HepG2 (cell line): ENCODE results near the gene SV2B. TPM values are rescaled to one million over a fixed set of nuclear protein-coding genes. Genes with fewer than 3 reads are reported as not detected.

Experiments used
- ATAC-seq: fragments of 200-7000 bp; cut with Tn5 transposase; 3 replicates; pipeline ENCODE4 v1.9.1; 2020; ENCODE audit warnings: mild to moderate bottlenecking, moderate library complexity
- BruUV-seq: library from RNA; stranded (reverse); fragments of 400-500 nt; replicated peaks from 2 replicates; lab custom pipeline; 2021; lab: Mats Ljungman, UMichigan
- CTCF ChIA-PET: fragments of 300-600 bp; formaldehyde crosslinking; extraction: SDS; loops from one replicate; lab custom pipeline; 2021; ENCODE audit warnings: low total read pairs, inconsistent platforms, low intra/inter-chr PET ratio; lab: Yijun Ruan, JAX
- POLR2A ChIA-PET: fragments of 350-600 bp; sonication (Branson Sonifier 250); formaldehyde crosslinking; loops from one replicate; lab custom pipeline; 2020; ENCODE audit warnings: antibody characterized with exemption, inconsistent platforms; lab: Yijun Ruan, JAX
- DNase-seq: peaks from one replicate; pipeline ENCODE4 v3.0.0-alpha.2; 2015; ENCODE audit warnings: low spot score
- FAIRE-seq: peaks from 3 replicates; lab custom pipeline; 2011; peaks lifted over from hg19 to GRCh38; lab: Jason Lieb, UNC
- H2AFZ ChIP-seq: one replicate; pipeline ENCODE4 v1.6.1; 2011; ENCODE audit warnings: low read length, inconsistent platforms
- H3K27ac ChIP-seq: fragments of 300-600 bp; 3 replicates; pipeline ENCODE4 v1.8.0; 2011; ENCODE audit warnings: mixed run types, mild to moderate bottlenecking, mixed read lengths, low read length, inconsistent platforms; ENCODE audit not compliant: insufficient read depth; ENCODE audit errors: extremely low read length
- H3K27me3 ChIP-seq, 2 experiments: fragments of 200-600 bp in 1 of 2; 2 replicates in 1 of 2; 3 replicates in 1 of 2; pipeline versions ENCODE4 v1.6.0 to v1.8.0; 2011; ENCODE audit warnings: low read length in 2 of 2, mild to moderate bottlenecking in 2 of 2, moderate library complexity in 2 of 2, inconsistent platforms in 1 of 2; ENCODE audit not compliant: insufficient read depth in 2 of 2, control insufficient read depth in 1 of 2
- H3K36me3 ChIP-seq, 2 experiments: fragments of 200-600 bp in 1 of 2; replicated peaks in 1 of 2; 2 replicates in 1 of 2; 3 replicates in 1 of 2; pipeline versions ENCODE4 v1.5.1 to v1.8.0; 2011; ENCODE audit warnings: low read length in 2 of 2, inconsistent platforms in 1 of 2; ENCODE audit not compliant: insufficient read depth in 2 of 2, control insufficient read depth in 1 of 2
- H3K4me1 ChIP-seq: 2 replicates; pipeline ENCODE4 v1.5.1; 2012; ENCODE audit warnings: low read length, inconsistent platforms; ENCODE audit not compliant: insufficient read depth
- H3K4me2 ChIP-seq: 2 replicates; pipeline ENCODE4 v1.6.0; 2011; ENCODE audit warnings: low read depth, low read length, inconsistent platforms
- H3K4me3 ChIP-seq, 3 experiments: fragments of 200-600 bp in 1 of 3; sonication (generic), shearing (Covaris generic) in 1 of 3; replicated peaks in 1 of 3; 2 replicates each; pipeline ENCODE4 v1.5.1; 2011 to 2016; ENCODE audit warnings: low read length in 3 of 3, inconsistent platforms in 2 of 3, low read depth in 2 of 3, mild to moderate bottlenecking in 2 of 3, control low read depth in 1 of 3, mixed read lengths in 1 of 3; ENCODE audit not compliant: insufficient read depth in 1 of 3
- H3K79me2 ChIP-seq: one replicate; pipeline ENCODE4 v1.6.1; 2011; ENCODE audit warnings: low read length, inconsistent platforms; ENCODE audit not compliant: insufficient read depth
- H3K9ac ChIP-seq: 2 replicates; pipeline ENCODE4 v1.6.0; 2011; ENCODE audit warnings: mild to moderate bottlenecking, low read depth, low read length, inconsistent platforms; ENCODE audit not compliant: insufficient read depth
- H3K9me3 ChIP-seq: 2 replicates; pipeline ENCODE4 v1.5.1; 2012; ENCODE audit warnings: mild to moderate bottlenecking, low read length
- H4K20me1 ChIP-seq: 2 replicates; pipeline ENCODE4 v1.6.0; 2011; ENCODE audit warnings: inconsistent platforms, mild to moderate bottlenecking, low read length, moderate library complexity; ENCODE audit not compliant: insufficient read depth
- ELF4 ChIP-seq: sonication (generic); formaldehyde crosslinking; IDR thresholded peaks from 2 replicates; pipeline ENCODE4 v1.5.0; 2020; ENCODE audit warnings: missing genetic modification reagents, mild to moderate bottlenecking, moderate library complexity, borderline replicate concordance
- FOXA3 ChIP-seq: IDR thresholded peaks from 2 replicates; pipeline ENCODE4 v1.6.1; 2016; ENCODE audit warnings: missing genetic modification reagents, missing compliant biosample characterization
- HNF1A ChIP-seq, 2 experiments: sonication (generic) in 1 of 2; formaldehyde crosslinking in 1 of 2; IDR thresholded peaks; 2 replicates each; pipeline versions ENCODE4 v1.4.0 to v1.6.1; 2016 to 2020; ENCODE audit warnings: borderline replicate concordance in 1 of 2, low read depth in 1 of 2, mild to moderate bottlenecking in 1 of 2, missing genetic modification reagents in 1 of 2
- KDM4B ChIP-seq: sonication (generic); formaldehyde crosslinking; IDR thresholded peaks from 2 replicates; pipeline ENCODE4 v1.4.0; 2020; ENCODE audit warnings: missing genetic modification reagents
- KDM6A ChIP-seq: IDR thresholded peaks from 2 replicates; pipeline ENCODE4 v1.6.1; 2016; ENCODE audit warnings: low read depth
- MAZ ChIP-seq, 2 experiments: sonication (generic) in 1 of 2; formaldehyde crosslinking in 1 of 2; IDR thresholded peaks; 2 replicates each; pipeline versions ENCODE4 v1.5.0 to v1.6.1; 2012 to 2020; ENCODE audit warnings: low read depth in 2 of 2, mild to moderate bottlenecking in 2 of 2, borderline replicate concordance in 1 of 2, improper control_type of control experiment in 1 of 2, low read length in 1 of 2, missing genetic modification reagents in 1 of 2, moderate library complexity in 1 of 2
- PHF21A ChIP-seq: sonication (generic); formaldehyde crosslinking; IDR thresholded peaks from 2 replicates; pipeline ENCODE4 v1.5.0; 2020; ENCODE audit warnings: mild to moderate bottlenecking, missing genetic modification reagents
- REL ChIP-seq: sonication (generic); formaldehyde crosslinking; conservative IDR thresholded peaks from 2 replicates; pipeline ENCODE4 v1.8.0; 2022; ENCODE audit warnings: mild to moderate bottlenecking, missing genetic modification reagents, moderate library complexity
- RNF2 ChIP-seq: fragments of 450-650 bp; conservative IDR thresholded peaks from 2 replicates; pipeline ENCODE4 v1.6.1; 2016; ENCODE audit warnings: low read depth
- ZBTB14 ChIP-seq: sonication (generic); formaldehyde crosslinking; IDR thresholded peaks from 2 replicates; pipeline ENCODE4 v1.4.0; 2020; ENCODE audit warnings: missing genetic modification reagents
- ZFP36L2 ChIP-seq: sonication (generic); formaldehyde crosslinking; IDR thresholded peaks from 2 replicates; pipeline ENCODE4 v1.4.0; 2020; ENCODE audit warnings: missing genetic modification reagents
- ZFP62 ChIP-seq: sonication (generic); formaldehyde crosslinking; IDR thresholded peaks from 2 replicates; pipeline ENCODE4 v1.4.0; 2020; ENCODE audit warnings: missing genetic modification reagents
- ZFP82 ChIP-seq: sonication (generic); formaldehyde crosslinking; IDR thresholded peaks from 2 replicates; pipeline ENCODE4 v1.5.1; 2020; ENCODE audit warnings: mild to moderate bottlenecking, missing genetic modification reagents, borderline replicate concordance
- ZFY ChIP-seq: sonication (generic); formaldehyde crosslinking; IDR thresholded peaks from 2 replicates; pipeline ENCODE4 v1.4.0; 2020; ENCODE audit warnings: missing genetic modification reagents
- ZNF180 ChIP-seq: sonication (generic); formaldehyde crosslinking; IDR thresholded peaks from 2 replicates; pipeline ENCODE4 v1.4.0; 2020; ENCODE audit warnings: low read depth, missing genetic modification reagents, borderline replicate concordance
- ZNF3 ChIP-seq: IDR thresholded peaks from 2 replicates; pipeline ENCODE4 v1.7.0; 2017; ENCODE audit warnings: inconsistent platforms
- ZNF383 ChIP-seq: sonication (generic); formaldehyde crosslinking; IDR thresholded peaks from 2 replicates; pipeline ENCODE4 v1.4.0; 2020; ENCODE audit warnings: missing genetic modification reagents, mild to moderate bottlenecking, borderline replicate concordance
- ZSCAN20 ChIP-seq: sonication (generic); formaldehyde crosslinking; IDR thresholded peaks from 2 replicates; pipeline ENCODE4 v1.4.0; 2020; ENCODE audit warnings: missing genetic modification reagents, mild to moderate bottlenecking, borderline replicate concordance
- WGBS: methylation state at CpG from one replicate; pipeline ENCODE4 v1.1.6; 2017; ENCODE audit warnings: low lambda C conversion rate; 5-methylcytosine and 5-hydroxymethylcytosine counted together
- in situ Hi-C: cut with HindIII; loops from 2 replicates; pipeline ENCODE4 v1.10.0; 2017; ENCODE audit warnings: low pct_unique_long_range_greater_than_20kb; ENCODE audit not compliant: extremely low pct_ligation_motif_present
- intact Hi-C: fragments of 100-400 bp; cut with micrococcal nuclease; formaldehyde crosslinking; loops from one replicate; pipeline ENCODE4 v1.10.0; 2022; ENCODE audit not compliant: unreplicated experiment
- polyA plus RNA-seq, 8 experiments: library from polyadenylated mRNA; depleted of rRNA in 3 of 8; stranded (reverse) in 7 of 8; unstranded in 1 of 8; fragments of >200 nt; fragmentation: Illumina TruSeq in 4 of 8; extraction: Trizol in 4 of 8; gene quantifications; 2 replicates each; pipeline versions ENCODE4 v1.2.1 to v1.2.3, GENCODE V29; 2011 to 2016; ENCODE audit warnings: low read depth in 4 of 8, missing spikeins in 1 of 8, mixed read lengths in 1 of 8; ENCODE audit not compliant: insufficient read depth in 1 of 8
- total RNA-seq, 5 experiments: library from RNA; depleted of rRNA; stranded (reverse); fragments of >200 nt; fragmentation: Illumina TruSeq; extraction: Trizol; gene quantifications; 2 replicates each; pipeline ENCODE4 v1.2.3, GENCODE V29; 2016; ENCODE audit warnings: low read depth in 1 of 5

Gene SV2B
- total and polyA plus RNA-seq, 2 of the 13 experiments (the other 11 are each of a cell fraction or from before 2014, with no cell fraction given) = not detected

GRCh38 chr15:91231703-91232102 lies 131.6 kb downstream of the SV2B start:
- no peak for FAIRE-seq
- Histone ChIP-seq H3K27me3 (no peaks in the 10 kb centered on the region), H3K4me1 (peaks cover 12% of the 10 kb centered on the region), H3K36me3 (no peaks in the 10 kb centered on the region), H4K20me1 (no peaks in the 10 kb centered on the region), H3K27ac (no peak overlapping the region), H3K4me3 (no peak overlapping the region), H3K9me3 (no peaks in the 10 kb centered on the region), H3K4me2 (no peak overlapping the region), H2AFZ (no peak overlapping the region), H3K9ac (no peak overlapping the region), H3K79me2 (no peaks in the 10 kb centered on the region)
- 31% methylated on average over 6 of the region's 6 CpGs for WGBS
- ATAC-seq = no peak
- intact Hi-C loops (no loop called here), in situ Hi-C loops (no loop called here)
- no peak for TF ChIP-seq ELF4 (CRISPR knock-in tag)
- no peak for TF ChIP-seq PHF21A (CRISPR knock-in tag)
- no peak for TF ChIP-seq ZNF3
- no peak for TF ChIP-seq RNF2
- TF ChIP-seq FOXA3 (CRISPR knock-in tag) = no peak
- no peak for TF ChIP-seq KDM6A (CRISPR knock-in tag)
- no peak for TF ChIP-seq ZFP62
- TF ChIP-seq ZSCAN20 (CRISPR knock-in tag) = no peak
- no peak for TF ChIP-seq KDM4B (CRISPR knock-in tag)
- TF ChIP-seq ZNF180 (CRISPR knock-in tag) = no peak
- no peak for TF ChIP-seq MAZ (IDR thresholded peaks at IDR 0.05; ENCODE audit: borderline replicate concordance, low read depth, low read length)
- no peak for TF ChIP-seq MAZ (CRISPR knock-in tag; IDR thresholded peaks at IDR 0.05; ENCODE audit: low read depth)
- no peak for TF ChIP-seq HNF1A (IDR thresholded peaks at IDR 0.05; ENCODE audit: low read depth)
- TF ChIP-seq HNF1A (CRISPR knock-in tag; IDR thresholded peaks at IDR 0.05; ENCODE audit: borderline replicate concordance) = no peak
- no peak for TF ChIP-seq ZNF383 (CRISPR knock-in tag)
- no peak for TF ChIP-seq ZFY (CRISPR knock-in tag)
- TF ChIP-seq REL (CRISPR knock-in tag) = no peak
- no peak for TF ChIP-seq ZFP82 (CRISPR knock-in tag)
- TF ChIP-seq ZFP36L2 (CRISPR knock-in tag) = no peak
- TF ChIP-seq ZBTB14 (CRISPR knock-in tag) = no peak
- no peak for DNase-seq
- BruUV-seq = no TSS peak
- ChIA-PET POLR2A (no interaction called here), CTCF (no interaction called here)
